Stimulated activated CD8-positive, alpha-beta memory T cell treated with anti-CD3 and anti-CD28 coated beads, Interleukin-2, amount 100 ng/mL, for 48 hours (primary cell): ENCODE measurements around the gene KLHL2.

Experiments used
- DNase-seq, 2 donors: peaks; one replicate each; pipeline ENCODE4 v3.0.0-alpha.2; 2020; ENCODE audit warnings: low read depth in 2 of 2

KLHL2 gene

GRCh38 chr4:165368567-165368966 is 161.2 kb downstream of the KLHL2 start:
- no peak for DNase-seq

- DNase-seq, result no peak
These were observed 162.2 kb downstream of the KLHL2 start for GRCh38 chr4:165369522-165369921.

- no peak for DNase-seq
These were observed 163.2 kb downstream of the KLHL2 start for GRCh38 chr4:165370530-165370929.
